Measurements from ENCODE around the gene TRIM7. TPM values are rescaled to one million over a fixed set of nuclear protein-coding genes. Genes with fewer than 3 reads are reported as not detected.

The TRIM7 gene
- total and polyA plus RNA-seq, 9 of the 15 experiments (the other 6 are each of a cell fraction or from before 2014, with no cell fraction given), result 2.6 to 14.9 (median 8.9) TPM

DNA sequence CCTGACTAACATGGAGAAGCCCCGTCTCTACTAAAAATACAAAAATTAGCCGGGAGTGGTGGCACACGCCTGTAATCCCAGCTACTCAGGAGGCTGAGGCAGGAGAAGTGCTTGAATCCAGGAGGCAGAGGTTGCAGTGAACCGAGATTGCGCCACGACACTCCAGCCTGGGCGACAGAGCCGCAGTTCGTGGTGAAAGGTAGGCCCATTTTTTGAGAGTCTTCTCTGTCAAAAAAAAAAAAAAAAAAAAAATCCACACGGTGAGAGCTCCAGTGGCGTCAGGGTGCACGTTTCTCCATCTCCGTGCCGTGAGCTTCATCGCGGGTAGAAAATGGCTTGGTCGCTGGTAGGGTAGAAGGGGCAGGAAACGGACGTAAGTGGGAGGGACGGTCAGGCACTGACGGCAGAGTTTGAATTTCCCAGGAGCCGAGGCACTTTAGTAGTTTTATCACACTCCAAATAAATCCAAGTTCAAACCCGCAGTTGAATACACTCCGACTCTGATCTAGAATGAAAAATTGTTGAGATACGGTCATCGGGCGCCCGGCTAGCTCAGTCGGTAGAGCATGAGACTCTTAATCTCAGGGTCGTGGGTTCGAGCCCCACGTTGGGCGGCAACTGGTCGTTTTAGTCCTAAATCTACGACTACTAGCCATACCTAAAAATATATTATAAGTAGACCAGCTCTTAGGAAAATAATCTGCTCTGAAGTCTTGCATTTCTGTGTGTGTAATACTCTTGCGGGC lies 2.4 kb upstream of the TRIM7 start (continued):
- TF ChIP-seq, protein P1, sequence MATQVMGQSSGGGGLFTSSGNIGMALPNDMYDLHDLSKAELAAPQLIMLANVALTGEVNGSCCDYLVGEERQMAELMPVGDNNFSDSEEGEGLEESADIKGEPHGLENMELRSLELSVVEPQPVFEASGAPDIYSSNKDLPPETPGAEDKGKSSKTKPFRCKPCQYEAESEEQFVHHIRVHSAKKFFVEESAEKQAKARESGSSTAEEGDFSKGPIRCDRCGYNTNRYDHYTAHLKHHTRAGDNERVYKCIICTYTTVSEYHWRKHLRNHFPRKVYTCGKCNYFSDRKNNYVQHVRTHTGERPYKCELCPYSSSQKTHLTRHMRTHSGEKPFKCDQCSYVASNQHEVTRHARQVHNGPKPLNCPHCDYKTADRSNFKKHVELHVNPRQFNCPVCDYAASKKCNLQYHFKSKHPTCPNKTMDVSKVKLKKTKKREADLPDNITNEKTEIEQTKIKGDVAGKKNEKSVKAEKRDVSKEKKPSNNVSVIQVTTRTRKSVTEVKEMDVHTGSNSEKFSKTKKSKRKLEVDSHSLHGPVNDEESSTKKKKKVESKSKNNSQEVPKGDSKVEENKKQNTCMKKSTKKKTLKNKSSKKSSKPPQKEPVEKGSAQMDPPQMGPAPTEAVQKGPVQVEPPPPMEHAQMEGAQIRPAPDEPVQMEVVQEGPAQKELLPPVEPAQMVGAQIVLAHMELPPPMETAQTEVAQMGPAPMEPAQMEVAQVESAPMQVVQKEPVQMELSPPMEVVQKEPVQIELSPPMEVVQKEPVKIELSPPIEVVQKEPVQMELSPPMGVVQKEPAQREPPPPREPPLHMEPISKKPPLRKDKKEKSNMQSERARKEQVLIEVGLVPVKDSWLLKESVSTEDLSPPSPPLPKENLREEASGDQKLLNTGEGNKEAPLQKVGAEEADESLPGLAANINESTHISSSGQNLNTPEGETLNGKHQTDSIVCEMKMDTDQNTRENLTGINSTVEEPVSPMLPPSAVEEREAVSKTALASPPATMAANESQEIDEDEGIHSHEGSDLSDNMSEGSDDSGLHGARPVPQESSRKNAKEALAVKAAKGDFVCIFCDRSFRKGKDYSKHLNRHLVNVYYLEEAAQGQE (IDR thresholded peaks at IDR 0.05; ENCODE audit: borderline replicate concordance), result no peak
- TF ChIP-seq, protein P1 (CRISPR knock-in tag; IDR thresholded peaks at IDR 0.05; ENCODE audit: low read depth), result no peak
- no peak for TF ChIP-seq ZBED1 (IDR thresholded peaks at IDR 0.05)
- no peak for TF ChIP-seq DNMT1 (IDR thresholded peaks at IDR 0.05)
- no peak for TF ChIP-seq RFX1 (IDR thresholded peaks at IDR 0.05)
- peak; percentile 27; the same call in 1 of the 2 replicates for TF ChIP-seq SP1 (CRISPR knock-in tag; IDR thresholded peaks at IDR 0.05)
- TF ChIP-seq DIDO1 (tag; IDR thresholded peaks at IDR 0.05; ENCODE audit: low read depth), result no peak
- peak; percentile 50 for TF ChIP-seq E2F8 (IDR thresholded peaks at IDR 0.05; ENCODE audit: low read depth, partially characterized antibody)
- no peak for TF ChIP-seq ERF (CRISPR knock-in tag; IDR thresholded peaks at IDR 0.05)
- no peak; the same call in 1 of the 2 replicates for TF ChIP-seq KAT7 (CRISPR knock-in tag; IDR thresholded peaks at IDR 0.05; ENCODE audit: borderline replicate concordance)
- TF ChIP-seq ZZZ3 (IDR thresholded peaks at IDR 0.05), result no peak
- TF ChIP-seq, protein P2, sequence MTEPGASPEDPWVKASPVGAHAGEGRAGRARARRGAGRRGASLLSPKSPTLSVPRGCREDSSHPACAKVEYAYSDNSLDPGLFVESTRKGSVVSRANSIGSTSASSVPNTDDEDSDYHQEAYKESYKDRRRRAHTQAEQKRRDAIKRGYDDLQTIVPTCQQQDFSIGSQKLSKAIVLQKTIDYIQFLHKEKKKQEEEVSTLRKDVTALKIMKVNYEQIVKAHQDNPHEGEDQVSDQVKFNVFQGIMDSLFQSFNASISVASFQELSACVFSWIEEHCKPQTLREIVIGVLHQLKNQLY (CRISPR knock-in tag; conservative IDR thresholded peaks at IDR 0.05), result no peak
- TF ChIP-seq MEF2D (tag; conservative IDR thresholded peaks at IDR 0.05; ENCODE audit: low read depth), result no peak
- no peak for TF ChIP-seq RBM15 (IDR thresholded peaks at IDR 0.05; ENCODE audit: insufficient read depth, low read length)
- TF ChIP-seq ATF7 (IDR thresholded peaks at IDR 0.05), result peak; percentile 79
- TF ChIP-seq SOX6 (IDR thresholded peaks at IDR 0.05), result peak; percentile 75
